ENCODE measurements around the gene FAM13C. TPM values are rescaled to one million over a fixed set of nuclear protein-coding genes. Genes with fewer than 3 reads are reported as not detected.

Gene FAM13C
- total RNA-seq, 1 donor from 2014 or later = 12.8 TPM

DNA sequence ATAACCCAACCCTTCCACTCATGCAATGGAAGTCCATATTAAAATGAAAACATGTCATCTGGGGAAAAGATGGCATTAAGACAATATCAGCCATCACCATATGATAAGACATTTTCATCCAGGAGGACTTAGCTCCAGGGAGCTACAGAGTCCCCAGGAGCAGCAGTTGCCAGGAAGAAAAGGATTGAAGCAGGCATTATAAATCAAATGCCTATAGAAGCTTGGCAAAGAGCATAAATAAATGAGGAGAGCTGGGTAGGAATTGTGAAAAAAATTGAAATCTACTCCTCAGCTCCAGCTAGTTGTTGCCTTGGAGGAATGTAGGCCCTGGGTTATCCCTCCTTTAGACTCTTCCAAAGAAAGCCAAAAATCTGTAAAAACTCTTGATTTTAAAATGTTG lies 42.5 kb downstream of the FAM13C start:
- H3K9me3 ChIP-seq = no peaks in the 10 kb centered on the region
- TF ChIP-seq POLR2A (IDR thresholded peaks at IDR 0.05) (no peak), POLR2AphosphoS5 (IDR thresholded peaks at IDR 0.05; ENCODE audit: insufficient read depth in 1 of 2, low read depth in 1 of 2) (no peak)
- intact Hi-C loops (cut with DNase I) = no loop called here
- H3K27ac ChIP-seq = no peak overlapping the region
- no peak overlapping the region for H3K4me3 ChIP-seq
- peaks cover 0 to 9% of the 10 kb centered on the region in 2 donors for H3K36me3 ChIP-seq
- DNase-seq (ENCODE audit: extremely low spot score in 2 of 2) = no peak
- no peaks in the 10 kb centered on the region for H3K27me3 ChIP-seq
- H3K4me1 ChIP-seq = peaks cover 13% of the 10 kb centered on the region

DNA sequence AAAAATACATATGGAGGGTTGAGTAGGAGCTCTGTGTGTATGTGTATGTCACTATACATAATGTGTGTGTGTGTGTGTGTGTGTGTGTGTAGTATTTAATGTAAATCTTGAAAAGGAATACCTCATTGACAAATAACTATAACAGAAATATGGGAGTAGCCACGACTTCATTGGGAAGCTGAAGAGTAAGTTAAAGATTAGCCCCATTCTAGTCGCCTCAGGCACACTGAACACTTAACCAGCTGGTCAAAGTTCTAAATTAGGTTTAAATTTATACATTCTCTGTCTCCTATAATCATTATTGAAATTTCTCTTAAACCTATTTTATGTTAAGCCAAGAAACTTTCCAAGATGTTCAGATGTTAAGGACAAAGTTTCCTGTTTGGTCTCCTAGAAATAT lies 45.3 kb downstream of the FAM13C start:
- Histone ChIP-seq H3K36me3 (no peaks in the 10 kb centered on the region), H3K4me1 (peaks cover 18% of the 10 kb centered on the region), H3K27me3 (no peaks in the 10 kb centered on the region), H3K9me3 (no peaks in the 10 kb centered on the region), H3K4me3 (no peak overlapping the region), H3K27ac (no peak overlapping the region)
- no peak for DNase-seq (ENCODE audit: extremely low spot score in 2 of 2)
- TF ChIP-seq POLR2AphosphoS5 (IDR thresholded peaks at IDR 0.05; ENCODE audit: insufficient read depth in 1 of 2, low read depth in 1 of 2) (no peak), POLR2A (IDR thresholded peaks at IDR 0.05) (no peak)
- TF ChIP-seq, protein P1, sequence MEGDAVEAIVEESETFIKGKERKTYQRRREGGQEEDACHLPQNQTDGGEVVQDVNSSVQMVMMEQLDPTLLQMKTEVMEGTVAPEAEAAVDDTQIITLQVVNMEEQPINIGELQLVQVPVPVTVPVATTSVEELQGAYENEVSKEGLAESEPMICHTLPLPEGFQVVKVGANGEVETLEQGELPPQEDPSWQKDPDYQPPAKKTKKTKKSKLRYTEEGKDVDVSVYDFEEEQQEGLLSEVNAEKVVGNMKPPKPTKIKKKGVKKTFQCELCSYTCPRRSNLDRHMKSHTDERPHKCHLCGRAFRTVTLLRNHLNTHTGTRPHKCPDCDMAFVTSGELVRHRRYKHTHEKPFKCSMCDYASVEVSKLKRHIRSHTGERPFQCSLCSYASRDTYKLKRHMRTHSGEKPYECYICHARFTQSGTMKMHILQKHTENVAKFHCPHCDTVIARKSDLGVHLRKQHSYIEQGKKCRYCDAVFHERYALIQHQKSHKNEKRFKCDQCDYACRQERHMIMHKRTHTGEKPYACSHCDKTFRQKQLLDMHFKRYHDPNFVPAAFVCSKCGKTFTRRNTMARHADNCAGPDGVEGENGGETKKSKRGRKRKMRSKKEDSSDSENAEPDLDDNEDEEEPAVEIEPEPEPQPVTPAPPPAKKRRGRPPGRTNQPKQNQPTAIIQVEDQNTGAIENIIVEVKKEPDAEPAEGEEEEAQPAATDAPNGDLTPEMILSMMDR (IDR thresholded peaks at IDR 0.05) = no peak
- intact Hi-C loops (cut with DNase I) = no loop called here

DNA sequence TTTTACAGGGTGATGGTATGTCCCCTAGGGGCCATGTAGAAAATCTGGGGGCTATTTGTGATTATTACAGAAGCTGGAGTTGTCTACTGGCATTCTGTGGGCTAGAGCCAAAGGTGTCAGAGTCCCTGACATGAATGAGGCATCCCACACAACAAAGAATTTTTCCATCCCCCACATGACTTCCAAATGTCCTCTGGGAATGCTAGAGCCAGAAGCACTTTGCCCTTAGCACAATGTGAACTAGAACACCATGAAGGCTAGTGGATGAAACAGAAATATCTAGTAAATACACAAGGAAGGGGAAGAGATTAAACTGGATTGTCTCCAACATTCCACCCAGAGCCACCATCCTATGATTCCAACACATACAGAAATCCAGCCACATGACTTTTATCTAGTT lies 46.9 kb downstream of the FAM13C start:
- DNase-seq (ENCODE audit: extremely low spot score in 2 of 2) = no peak
- Histone ChIP-seq H3K27me3 (no peaks in the 10 kb centered on the region), H3K36me3 (no peaks in the 10 kb centered on the region), H3K9me3 (no peaks in the 10 kb centered on the region), H3K4me3 (no peak overlapping the region), H3K27ac (peak overlapping the region; percentile 36), H3K4me1 (peaks cover 31% of the 10 kb centered on the region)
- no peak for TF ChIP-seq POLR2A (IDR thresholded peaks at IDR 0.05)
- TF ChIP-seq, protein P1 (IDR thresholded peaks at IDR 0.05) = no peak
- peak in 1 of 2 donors; percentile 48 for TF ChIP-seq POLR2AphosphoS5 (IDR thresholded peaks at IDR 0.05; ENCODE audit: insufficient read depth in 1 of 2, low read depth in 1 of 2)
- intact Hi-C loops (cut with DNase I) = no loop called here

DNA sequence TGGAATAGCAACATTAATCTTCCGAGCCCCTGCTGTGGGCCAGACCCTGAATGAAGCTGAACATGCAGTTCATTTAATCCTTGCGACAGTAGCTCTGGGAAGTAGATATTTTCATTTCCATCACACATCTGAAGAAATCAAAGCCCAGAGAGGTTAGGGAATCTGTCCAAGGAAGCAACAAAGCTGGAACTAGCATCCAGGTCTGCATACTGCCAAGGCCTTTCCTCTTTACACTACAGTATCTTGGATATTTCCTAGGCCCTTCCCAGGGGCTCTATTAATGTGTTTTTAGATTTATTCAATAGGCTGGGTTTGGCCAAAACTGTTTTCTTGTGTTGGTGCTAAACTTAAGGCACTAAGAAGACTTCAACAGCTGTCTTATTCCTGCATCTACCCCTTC lies 48.1 kb downstream of the FAM13C start:
- intact Hi-C loops (cut with DNase I) = no loop called here
- Histone ChIP-seq H3K27ac (peak overlapping the region; percentile 36), H3K4me3 (no peak overlapping the region), H3K27me3 (no peaks in the 10 kb centered on the region), H3K9me3 (no peaks in the 10 kb centered on the region), H3K4me1 (peaks cover 31% of the 10 kb centered on the region), H3K36me3 (no peaks in the 10 kb centered on the region)
- TF ChIP-seq POLR2AphosphoS5 (IDR thresholded peaks at IDR 0.05; ENCODE audit: insufficient read depth in 1 of 2, low read depth in 1 of 2) (no peak), POLR2A (IDR thresholded peaks at IDR 0.05) (no peak)
- TF ChIP-seq, protein P1 (IDR thresholded peaks at IDR 0.05) = no peak
- DNase-seq (ENCODE audit: extremely low spot score in 2 of 2) = no peak

DNA sequence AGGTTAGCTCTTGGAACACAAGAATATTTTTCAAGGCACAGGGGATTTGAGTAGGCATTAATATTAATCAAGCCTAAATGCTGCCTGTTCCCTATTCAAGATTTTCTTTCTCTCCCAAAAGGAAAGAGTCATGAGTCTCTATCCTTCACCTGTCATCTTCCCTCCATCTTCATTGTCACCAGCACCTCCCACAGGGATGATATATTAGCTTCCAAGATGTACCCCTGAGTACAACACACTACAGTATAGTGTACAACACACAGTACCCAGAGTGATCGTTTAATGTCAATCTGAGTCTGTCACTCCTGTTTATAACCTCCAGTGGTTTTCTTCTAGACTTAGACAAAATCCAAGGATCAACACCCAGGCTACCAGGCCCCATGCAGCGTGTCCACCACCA lies 50.1 kb downstream of the FAM13C start:
- Histone ChIP-seq H3K27ac (no peak overlapping the region), H3K27me3 (no peaks in the 10 kb centered on the region), H3K36me3 (no peaks in the 10 kb centered on the region), H3K4me3 (no peak overlapping the region), H3K4me1 (peaks cover 31% of the 10 kb centered on the region), H3K9me3 (no peaks in the 10 kb centered on the region)
- intact Hi-C loops (cut with DNase I) = no loop called here
- TF ChIP-seq, protein P1 (IDR thresholded peaks at IDR 0.05) = no peak
- DNase-seq (ENCODE audit: extremely low spot score in 2 of 2) = no peak

DNA sequence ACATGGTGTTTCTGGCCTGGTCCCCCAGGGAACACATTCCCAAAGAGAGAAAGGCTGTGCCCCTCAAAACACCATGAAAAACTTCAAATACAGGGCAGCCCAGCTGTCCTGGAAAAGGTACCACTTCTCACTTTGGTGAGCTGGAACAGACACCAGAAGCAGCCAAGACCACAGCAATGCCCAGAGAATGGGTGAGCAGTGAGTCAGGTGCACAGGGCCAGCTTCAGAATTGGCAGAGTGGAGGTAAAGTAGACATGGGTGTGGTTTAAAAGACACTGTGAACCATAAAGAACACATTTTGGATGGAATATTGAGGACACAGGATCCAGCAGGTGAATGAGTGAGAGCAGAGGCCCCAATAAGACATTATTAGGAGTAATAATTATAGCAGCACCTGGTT lies 51.3 kb downstream of the FAM13C start:
- Histone ChIP-seq H3K27ac (peak overlapping the region; percentile 5), H3K4me1 (peaks cover 29% of the 10 kb centered on the region)
- TF ChIP-seq, protein P1 (IDR thresholded peaks at IDR 0.05) = no peak
- TF ChIP-seq POLR2A (IDR thresholded peaks at IDR 0.05) (no peak), POLR2AphosphoS5 (IDR thresholded peaks at IDR 0.05; ENCODE audit: insufficient read depth in 1 of 2, low read depth in 1 of 2) (no peak)

More for the DNA sequence above, 51.3 kb downstream of the FAM13C start:
- H3K36me3 ChIP-seq = no peaks in the 10 kb centered on the region
- no peak for DNase-seq (ENCODE audit: extremely low spot score in 2 of 2)
- H3K27me3 ChIP-seq = no peaks in the 10 kb centered on the region
- H3K4me3 ChIP-seq = no peak overlapping the region
- H3K9me3 ChIP-seq = no peaks in the 10 kb centered on the region
- intact Hi-C loops (cut with DNase I) = no loop called here

All from vagina (tissue), 2 donors.